ENCODE data around the gene NAPSA. TPM values are rescaled to one million over a fixed set of nuclear protein-coding genes. Genes with fewer than 3 reads are reported as not detected.

The NAPSA gene
- total RNA-seq, 1 donor from 2014 or later = 0.27 TPM

DNA sequence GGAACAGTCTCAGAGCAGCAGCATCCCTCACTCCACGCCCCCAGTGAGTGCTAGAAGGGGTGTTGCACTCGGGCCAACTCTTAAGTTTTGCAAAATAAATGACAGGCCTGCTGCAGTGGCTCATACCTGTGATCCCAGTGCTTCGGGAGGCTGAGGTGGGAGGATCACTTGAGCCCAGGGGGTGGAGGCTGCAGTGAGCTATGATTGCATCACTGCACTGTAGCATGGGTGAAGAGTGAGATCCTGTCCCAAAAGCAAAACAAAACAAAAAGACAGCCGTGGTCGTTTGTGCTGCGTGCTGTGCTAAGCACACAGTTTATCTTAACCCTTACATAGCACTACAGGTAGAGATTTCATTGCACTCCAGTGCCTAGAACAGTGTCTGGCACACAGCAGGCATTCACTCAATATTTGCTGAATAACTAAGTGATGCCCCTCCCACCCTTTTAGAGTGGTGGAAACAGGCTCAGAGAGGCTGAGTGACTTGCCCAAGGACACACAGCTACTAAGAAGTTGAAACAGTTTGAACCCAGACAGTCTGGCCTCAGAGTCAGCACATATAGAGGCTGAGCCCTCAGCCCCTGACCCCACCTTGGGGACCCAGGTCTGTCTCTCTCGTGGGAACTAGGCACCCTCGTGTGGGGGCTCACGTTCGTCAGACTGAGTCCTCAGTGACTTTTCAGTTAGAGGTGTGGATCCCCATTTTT, 54.5 kb downstream of the NAPSA start:
- DNase-seq (ENCODE audit: missing footprints) = no peak
- intact Hi-C loops (cut with DNase I) = no loop called here
- ATAC-seq = no peak

DNA sequence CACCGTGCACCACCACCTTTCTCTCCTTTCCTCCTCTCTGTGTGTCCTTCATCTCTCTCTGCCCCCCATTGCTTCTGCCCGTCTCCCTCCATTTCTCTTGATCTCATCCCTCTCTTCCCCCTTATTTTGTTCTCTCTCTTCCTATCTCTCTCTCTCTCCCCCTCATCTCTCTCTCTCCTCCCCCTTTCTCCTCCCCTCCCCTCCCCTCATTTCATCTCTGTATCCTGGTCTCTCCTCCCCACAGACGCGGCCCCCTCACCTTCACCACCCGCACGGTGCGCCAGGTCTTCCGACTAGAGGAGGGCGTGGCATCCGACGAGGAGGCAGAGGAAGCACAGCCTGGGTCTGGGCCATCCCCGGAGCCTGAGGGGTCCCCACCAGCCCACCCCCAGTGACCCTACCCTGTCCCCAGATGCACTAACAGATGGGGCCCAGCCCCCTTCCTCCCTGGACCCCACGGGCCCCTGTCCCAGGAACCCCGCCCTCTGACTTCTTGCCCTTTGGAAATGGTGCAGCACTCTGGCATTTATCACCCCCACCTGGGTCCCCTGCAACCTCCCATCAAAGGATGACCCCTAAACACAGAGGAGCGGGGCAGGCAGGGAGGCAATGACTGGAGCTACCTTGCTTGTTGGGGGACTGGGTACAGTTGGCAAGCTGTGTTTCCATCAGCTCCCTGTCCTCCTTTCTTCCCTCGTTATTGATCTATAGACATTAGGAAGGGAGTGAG, 55.9 kb downstream of the NAPSA start:
- ATAC-seq = no peak
- DNase-seq (ENCODE audit: missing footprints) = no peak
- intact Hi-C loops (cut with DNase I) = no loop called here

DNA sequence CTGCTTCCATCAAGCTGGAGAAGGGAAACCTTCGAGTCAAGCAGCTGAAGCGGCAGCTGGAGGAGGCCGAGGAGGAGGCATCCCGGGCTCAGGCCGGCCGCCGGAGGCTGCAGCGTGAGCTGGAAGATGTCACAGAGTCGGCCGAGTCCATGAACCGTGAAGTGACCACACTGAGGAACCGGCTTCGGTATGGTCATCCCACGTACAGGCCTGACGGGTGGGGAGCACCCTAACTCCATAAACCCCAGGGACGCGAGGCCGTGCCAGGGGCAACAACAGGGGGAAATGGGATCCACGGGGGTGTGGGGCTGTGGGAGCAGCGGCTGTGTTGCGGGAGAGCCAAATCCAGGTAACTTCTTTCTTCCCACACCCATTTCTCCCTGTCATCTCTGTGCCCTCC, 56.4 kb downstream of the NAPSA start:
- no peak for DNase-seq (ENCODE audit: missing footprints)
- intact Hi-C loops (cut with DNase I) = no loop called here
- no peak for ATAC-seq

Other genes starting within 250 kb of the NAPSA start
- not detected for gene IZUMO2, start 202.4 kb downstream of the NAPSA start, total RNA-seq
- gene MYH14, start 162.0 kb downstream of the NAPSA start, total RNA-seq = 99.3 TPM
- gene KCNC3, start 36.3 kb downstream of the NAPSA start, total RNA-seq = 1.7 TPM
- gene NR1H2, start 10.8 kb upstream of the NAPSA start, total RNA-seq = 69.5 TPM
- gene POLD1, start 18.7 kb upstream of the NAPSA start, total RNA-seq = 10.8 TPM
- not detected for gene SPIB, start 53.3 kb upstream of the NAPSA start, total RNA-seq
- 0.08 TPM for gene MYBPC2, start 67.3 kb upstream of the NAPSA start, total RNA-seq
- gene EMC10, start 110.9 kb upstream of the NAPSA start, total RNA-seq = 78.0 TPM
- gene GARIN5A, start 111.2 kb upstream of the NAPSA start, total RNA-seq = 2.2 TPM
- gene JOSD2, start 145.6 kb upstream of the NAPSA start, total RNA-seq = 43.7 TPM
- gene ASPDH, start 148.3 kb upstream of the NAPSA start, total RNA-seq = not detected
- 0.92 TPM for gene LRRC4B, start 202.8 kb upstream of the NAPSA start, total RNA-seq

Measured in Right ventricle myocardium inferior (tissue), 1 donor.